HFFc6 (cell line): ENCODE measurements around the gene PIAS2. TPM values are rescaled to one million over a fixed set of nuclear protein-coding genes. Genes with fewer than 3 reads are reported as not detected.

Experiments used
- DNase-seq: peaks from one replicate; pipeline ENCODE4 v3.0.0-alpha.2; 2018
- H3K27ac Mint-ChIP-seq: 2 replicates; pipeline ENCODE4 v1.8.0; 2020; ENCODE audit warnings: mild to moderate bottlenecking, mixed read lengths
- H3K27me3 Mint-ChIP-seq: 2 replicates; pipeline ENCODE4 v1.8.0; 2021; ENCODE audit warnings: mild to moderate bottlenecking, moderate library complexity, mixed read lengths; ENCODE audit not compliant: insufficient read depth
- H3K36me3 Mint-ChIP-seq: 2 replicates; pipeline ENCODE4 v1.8.0; 2021; ENCODE audit warnings: low read depth, mixed read lengths
- H3K4me1 Mint-ChIP-seq: 2 replicates; pipeline ENCODE4 v1.8.0; 2020; ENCODE audit warnings: low read depth, mixed read lengths
- H3K4me3 Mint-ChIP-seq: 2 replicates; pipeline ENCODE4 v1.8.0; 2020; ENCODE audit warnings: mild to moderate bottlenecking, moderate library complexity, mixed read lengths
- H3K9me3 Mint-ChIP-seq: 2 replicates; pipeline ENCODE4 v1.8.0; 2020; ENCODE audit warnings: mild to moderate bottlenecking, mixed read lengths
- CTCF ChIP-seq: fragments of 200-600 bp; sonication (generic); IDR thresholded peaks from 2 replicates; pipeline ENCODE4 v1.5.0; 2021; ENCODE audit warnings: antibody characterized with exemption, mild to moderate bottlenecking
- total RNA-seq, 6 experiments: library from RNA; stranded (reverse); fragmentation: NEBNext Ultra II Directional; extraction: Animal tissue kit (Norgen Biotek cat#: 25700); gene quantifications; 2 replicates in 1 of 6; 3 replicates in 5 of 6; pipeline ENCODE4 v1.2.3, GENCODE V29; 2021

Gene PIAS2
- total RNA-seq, 6 experiments from 2014 or later = 23.2 to 26.2 (median 23.9) TPM

GRCh38 chr18:46893360-46893759, 23.9 kb downstream of the PIAS2 start:
- Mint-ChIP-seq H3K9me3 (peaks cover 12% of the 10 kb centered on the region), H3K4me3 (no peak overlapping the region), H3K27ac (no peak overlapping the region), H3K36me3 (peaks cover 24% of the 10 kb centered on the region), H3K4me1 (no peaks in the 10 kb centered on the region), H3K27me3 (no peaks in the 10 kb centered on the region; the same call in 1 of the 2 replicates)
- no peak for TF ChIP-seq CTCF
- DNase-seq = no peak

GRCh38 chr18:46892842-46893241, 24.5 kb downstream of the PIAS2 start:
- peaks cover 28% of the 10 kb centered on the region for H3K36me3 Mint-ChIP-seq
- no peak overlapping the region for H3K4me3 Mint-ChIP-seq
- no peaks in the 10 kb centered on the region; the same call in 1 of the 2 replicates for H3K27me3 Mint-ChIP-seq
- peaks cover 14% of the 10 kb centered on the region for H3K9me3 Mint-ChIP-seq
- no peak overlapping the region for H3K27ac Mint-ChIP-seq
- TF ChIP-seq CTCF = no peak
- H3K4me1 Mint-ChIP-seq = no peaks in the 10 kb centered on the region
- DNase-seq = no peak

- DNase-seq = no peak
Measured at GRCh38 chr18:46891742-46892214, 25.5 kb downstream of the PIAS2 start.

GRCh38 chr18:46888965-46889364, 28.3 kb downstream of the PIAS2 start:
- H3K9me3 Mint-ChIP-seq = peaks cover 14% of the 10 kb centered on the region
- H3K4me3 Mint-ChIP-seq = no peak overlapping the region
- H3K27ac Mint-ChIP-seq = no peak overlapping the region
- peaks cover 28% of the 10 kb centered on the region for H3K36me3 Mint-ChIP-seq
- H3K4me1 Mint-ChIP-seq = no peaks in the 10 kb centered on the region
- TF ChIP-seq CTCF = no peak
- H3K27me3 Mint-ChIP-seq = no peaks in the 10 kb centered on the region; the same call in 1 of the 2 replicates
- no peak for DNase-seq

More at GRCh38 chr18:46891742-46892214, 25.5 kb downstream of the PIAS2 start:
- H3K27ac Mint-ChIP-seq = no peak overlapping the region
- H3K4me3 Mint-ChIP-seq = no peak overlapping the region
- peaks cover 14% of the 10 kb centered on the region for H3K9me3 Mint-ChIP-seq
- H3K27me3 Mint-ChIP-seq = no peaks in the 10 kb centered on the region; the same call in 1 of the 2 replicates
- no peak for TF ChIP-seq CTCF
- peaks cover 28% of the 10 kb centered on the region for H3K36me3 Mint-ChIP-seq
- H3K4me1 Mint-ChIP-seq = no peaks in the 10 kb centered on the region

GRCh38 chr18:46886893-46887292, 30.4 kb downstream of the PIAS2 start:
- H3K27ac Mint-ChIP-seq = no peak overlapping the region
- no peak for DNase-seq
- H3K27me3 Mint-ChIP-seq = no peaks in the 10 kb centered on the region; the same call in 1 of the 2 replicates
- TF ChIP-seq CTCF = no peak
- peaks cover 14% of the 10 kb centered on the region for H3K9me3 Mint-ChIP-seq
- H3K4me3 Mint-ChIP-seq = no peak overlapping the region
- no peaks in the 10 kb centered on the region for H3K4me1 Mint-ChIP-seq
- H3K36me3 Mint-ChIP-seq = peaks cover 28% of the 10 kb centered on the region

- Mint-ChIP-seq H3K4me1 (no peaks in the 10 kb centered on the region), H3K4me3 (no peak overlapping the region), H3K27me3 (no peaks in the 10 kb centered on the region), H3K9me3 (peaks cover 2% of the 10 kb centered on the region), H3K36me3 (peaks cover 17% of the 10 kb centered on the region), H3K27ac (no peak overlapping the region)
- TF ChIP-seq CTCF = no peak
- DNase-seq = no peak
Measured at GRCh38 chr18:46883180-46883579, 34.1 kb downstream of the PIAS2 start.
